HCT116 (cell line): Measurements from ENCODE around the gene RNF220. TPM values are rescaled to one million over a fixed set of nuclear protein-coding genes. Genes with fewer than 3 reads are reported as not detected.

Experiments used
- ATAC-seq: fragments of 200-7000 bp; cut with Tn5 transposase; 2 replicates; pipeline ENCODE4 v1.9.1; 2020; ENCODE audit warnings: mild to moderate bottlenecking, moderate library complexity
- BruUV-seq: library from RNA; stranded (reverse); fragments of 400-500 nt; replicated peaks from 2 replicates; lab custom pipeline; 2021; lab: Mats Ljungman, UMichigan
- CTCF ChIA-PET: fragments of 300-600 bp; sonication (Branson Sonifier 250); formaldehyde crosslinking; loops from one replicate; lab custom pipeline; 2021; ENCODE audit warnings: antibody characterized with exemption; lab: Charles Lee
- POLR2A ChIA-PET: fragments of 300-600, 350-600 bp; sonication (Branson Sonifier 250); formaldehyde crosslinking; loops from one replicate; lab custom pipeline; 2021; ENCODE audit warnings: antibody characterized with exemption; lab: Charles Lee
- RAD21 ChIA-PET, 2 experiments: fragments of 300-600 bp; sonication (Branson Sonifier 250); formaldehyde crosslinking; loops; one replicate each; lab custom pipeline; 2023; ENCODE audit warnings: low total read pairs in 2 of 2; ENCODE audit not compliant: uncharacterized antibody in 2 of 2, unreplicated experiment in 2 of 2, low non-redundant PET in 1 of 2; lab: Charles Lee
- DNase-seq: peaks from one replicate; pipeline ENCODE4 v3.0.0-alpha.2; 2010; ENCODE audit warnings: low read depth, low spot score
- H2AFZ ChIP-seq: fragments of 200-600 bp; shearing (Covaris generic), sonication (generic); 2 replicates; pipeline ENCODE4 v1.6.1; 2017; ENCODE audit warnings: low read depth, mixed run types, mixed read lengths, antibody characterized with exemption, low read length; ENCODE audit not compliant: poor library complexity, severe bottlenecking
- H3K27ac ChIP-seq: 2 replicates; pipeline ENCODE4 v1.5.1; 2012; ENCODE audit warnings: low read depth, low read length
- H3K27me3 ChIP-seq: fragments of 200-600 bp; sonication (generic); 2 replicates; pipeline ENCODE4 v1.6.1; 2016; ENCODE audit warnings: mixed run types, low read length, mixed read lengths; ENCODE audit not compliant: insufficient read depth
- H3K36me3 ChIP-seq, 2 experiments: fragments of 200-500 bp in 1 of 2; fragments of 200-600 bp in 1 of 2; sonication (Bioruptor generic) in 1 of 2; sonication (generic) in 1 of 2; 2 replicates each; pipeline versions ENCODE4 v1.5.1 to v1.6.1; 2014 to 2016; ENCODE audit warnings: low read length in 2 of 2, inconsistent platforms in 1 of 2, mixed read lengths in 1 of 2, mixed run types in 1 of 2; ENCODE audit not compliant: insufficient read depth in 2 of 2, control insufficient read depth in 1 of 2
- H3K4me1 ChIP-seq, 2 experiments: fragments of 200-600 bp in 1 of 2; sonication (generic) in 1 of 2; 2 replicates each; pipeline versions ENCODE4 v1.5.1 to v1.6.1; 2012 to 2017; ENCODE audit warnings: low read length in 2 of 2, inconsistent platforms in 1 of 2, mild to moderate bottlenecking in 1 of 2, mixed read lengths in 1 of 2, mixed run types in 1 of 2, moderate library complexity in 1 of 2; ENCODE audit not compliant: insufficient read depth in 2 of 2, control insufficient read depth in 1 of 2
- H3K4me2 ChIP-seq: fragments of 200-600 bp; sonication (generic); 2 replicates; pipeline ENCODE4 v1.6.1; 2017; ENCODE audit warnings: mixed run types, low read length, mixed read lengths
- H3K4me3 ChIP-seq, 2 experiments: fragments of 200-600 bp in 1 of 2; sonication (generic) in 1 of 2; replicated peaks in 1 of 2; 2 replicates each; pipeline ENCODE4 v1.5.1; 2011 to 2016; ENCODE audit warnings: low read length in 2 of 2, control low read depth in 1 of 2, low read depth in 1 of 2, mild to moderate bottlenecking in 1 of 2, mixed read lengths in 1 of 2, mixed run types in 1 of 2
- H3K79me2 ChIP-seq: fragments of 200-600 bp; sonication (generic); 2 replicates; pipeline ENCODE4 v1.6.1; 2017; ENCODE audit warnings: mild to moderate bottlenecking, mixed run types, low read length, moderate library complexity, mixed read lengths; ENCODE audit not compliant: insufficient read depth
- H3K9ac ChIP-seq: fragments of 200-600 bp; sonication (generic); 2 replicates; pipeline ENCODE4 v1.6.1; 2016; ENCODE audit warnings: low read length, mixed read lengths
- H3K9me2 ChIP-seq: fragments of 200-600 bp; sonication (generic), shearing (Covaris generic); 2 replicates; pipeline ENCODE4 v1.6.1; 2017; ENCODE audit warnings: mixed run types, mild to moderate bottlenecking, moderate library complexity; ENCODE audit not compliant: insufficient read depth
- H3K9me3 ChIP-seq, 2 experiments: fragments of 200-500 bp in 1 of 2; fragments of 200-600 bp in 1 of 2; sonication (Bioruptor generic) in 1 of 2; sonication (generic) in 1 of 2; 2 replicates each; pipeline ENCODE4 v1.6.1; 2014 to 2017; ENCODE audit warnings: low read length in 2 of 2, mixed read lengths in 2 of 2, inconsistent platforms in 1 of 2, low read depth in 1 of 2, mild to moderate bottlenecking in 1 of 2, mixed run types in 1 of 2, moderate library complexity in 1 of 2; ENCODE audit not compliant: control insufficient read depth in 1 of 2, insufficient read depth in 1 of 2
- H4K20me1 ChIP-seq: fragments of 200-600 bp; sonication (generic), shearing (Covaris generic); 2 replicates; pipeline ENCODE4 v1.6.1; 2017; ENCODE audit warnings: mixed run types, mild to moderate bottlenecking, moderate library complexity; ENCODE audit not compliant: insufficient read depth
- CBX3 ChIP-seq: IDR thresholded peaks from 2 replicates; pipeline ENCODE4 v1.6.1; 2012; ENCODE audit warnings: low read depth
- CEBPB ChIP-seq: IDR thresholded peaks from 2 replicates; pipeline ENCODE4 v1.6.1; 2012; ENCODE audit warnings: low read depth
- EGR1 ChIP-seq: IDR thresholded peaks from 2 replicates; pipeline ENCODE4 v1.6.1; 2012; ENCODE audit warnings: low read depth
- ELF1 ChIP-seq: IDR thresholded peaks from 2 replicates; pipeline ENCODE4 v1.6.1; 2012; ENCODE audit warnings: low read depth, borderline replicate concordance
- EZH2 ChIP-seq: fragments of 200-600 bp; sonication (generic); IDR thresholded peaks from 2 replicates; pipeline ENCODE4 v1.6.1; 2017; ENCODE audit warnings: antibody characterized with exemption, mixed run types
- EZH2phosphoT487 ChIP-seq: fragments of 200-600 bp; IDR thresholded peaks from 2 replicates; pipeline ENCODE4 v1.6.1; 2018; ENCODE audit warnings: antibody characterized with exemption, borderline replicate concordance
- FOSL1 ChIP-seq: IDR thresholded peaks from 2 replicates; pipeline ENCODE4 v1.6.1; 2012; ENCODE audit warnings: low read depth
- MAX ChIP-seq: IDR thresholded peaks from 2 replicates; pipeline ENCODE4 v1.6.1; 2012
- POLR2A ChIP-seq: IDR thresholded peaks from 2 replicates; pipeline ENCODE4 v1.7.0; 2011; ENCODE audit warnings: borderline replicate concordance; ENCODE audit not compliant: insufficient read depth, insufficient read length; ENCODE audit errors: extremely low read depth
- POLR2AphosphoS5 ChIP-seq: IDR thresholded peaks from 2 replicates; pipeline ENCODE4 v1.6.1; 2011; ENCODE audit warnings: mild to moderate bottlenecking, low read depth, low read length, moderate library complexity
- RAD21 ChIP-seq: IDR thresholded peaks from 2 replicates; pipeline ENCODE4 v1.6.1; 2012; ENCODE audit warnings: low read depth, mild to moderate bottlenecking
- REST ChIP-seq: IDR thresholded peaks from 2 replicates; pipeline ENCODE4 v1.6.1; 2012; ENCODE audit warnings: low read depth
- SIN3A ChIP-seq: IDR thresholded peaks from 2 replicates; pipeline ENCODE4 v1.6.1; 2012; ENCODE audit warnings: low read depth
- SP1 ChIP-seq: IDR thresholded peaks from 2 replicates; pipeline ENCODE4 v1.6.1; 2012; ENCODE audit warnings: low read depth
- SRF ChIP-seq: IDR thresholded peaks from 2 replicates; pipeline ENCODE4 v1.6.1; 2012; ENCODE audit warnings: low read depth
- TCF7L2 ChIP-seq: IDR thresholded peaks from 2 replicates; pipeline ENCODE4 v1.7.0; 2011; ENCODE audit warnings: borderline replicate concordance, inconsistent platforms; ENCODE audit not compliant: insufficient read depth, insufficient read length; ENCODE audit errors: extremely low read depth
- YY1 ChIP-seq: IDR thresholded peaks from 2 replicates; pipeline ENCODE4 v1.6.1; 2011; ENCODE audit warnings: low read length, low read depth, moderate library complexity, mild to moderate bottlenecking; ENCODE audit not compliant: insufficient replicate concordance; ENCODE audit errors: extremely low read depth
- ZFX ChIP-seq: fragments of 450-650 bp; IDR thresholded peaks from 2 replicates; pipeline ENCODE4 v1.6.1; 2017
- ZNF274 ChIP-seq: fragments of 200-500 bp; sonication (Bioruptor generic); IDR thresholded peaks from 2 replicates; pipeline ENCODE4 v1.6.1; 2014; ENCODE audit warnings: mild to moderate bottlenecking, low read depth, low read length, inconsistent platforms
- intact Hi-C: fragments of 100-400 bp; cut with micrococcal nuclease; formaldehyde crosslinking; loops from 2 replicates; pipeline ENCODE4 v1.10.0; 2022
- total RNA-seq: library from RNA; stranded (reverse); gene quantifications from one replicate; pipeline ENCODE4 v1.2.1, GENCODE V29; 2021; ENCODE audit not compliant: unreplicated experiment
- TF ChIP-seq, protein P1 (sequence below), 3 experiments: fragments of 200-600 bp in 1 of 3; sonication (generic) in 1 of 3; IDR thresholded peaks in 2 of 3; conservative IDR thresholded peaks in 1 of 3; 2 replicates each; pipeline ENCODE4 v1.5.1; 2012 to 2017; ENCODE audit warnings: low read depth in 2 of 3, low read length in 2 of 3, antibody characterized with exemption in 1 of 3, borderline replicate concordance in 1 of 3, control low read depth in 1 of 3, mild to moderate bottlenecking in 1 of 3, mixed read lengths in 1 of 3, mixed run types in 1 of 3, moderate library complexity in 1 of 3; ENCODE audit not compliant: insufficient read depth in 1 of 3

RNF220 gene
- total RNA-seq, 1 experiment from 2014 or later: 84.5 TPM

DNA sequence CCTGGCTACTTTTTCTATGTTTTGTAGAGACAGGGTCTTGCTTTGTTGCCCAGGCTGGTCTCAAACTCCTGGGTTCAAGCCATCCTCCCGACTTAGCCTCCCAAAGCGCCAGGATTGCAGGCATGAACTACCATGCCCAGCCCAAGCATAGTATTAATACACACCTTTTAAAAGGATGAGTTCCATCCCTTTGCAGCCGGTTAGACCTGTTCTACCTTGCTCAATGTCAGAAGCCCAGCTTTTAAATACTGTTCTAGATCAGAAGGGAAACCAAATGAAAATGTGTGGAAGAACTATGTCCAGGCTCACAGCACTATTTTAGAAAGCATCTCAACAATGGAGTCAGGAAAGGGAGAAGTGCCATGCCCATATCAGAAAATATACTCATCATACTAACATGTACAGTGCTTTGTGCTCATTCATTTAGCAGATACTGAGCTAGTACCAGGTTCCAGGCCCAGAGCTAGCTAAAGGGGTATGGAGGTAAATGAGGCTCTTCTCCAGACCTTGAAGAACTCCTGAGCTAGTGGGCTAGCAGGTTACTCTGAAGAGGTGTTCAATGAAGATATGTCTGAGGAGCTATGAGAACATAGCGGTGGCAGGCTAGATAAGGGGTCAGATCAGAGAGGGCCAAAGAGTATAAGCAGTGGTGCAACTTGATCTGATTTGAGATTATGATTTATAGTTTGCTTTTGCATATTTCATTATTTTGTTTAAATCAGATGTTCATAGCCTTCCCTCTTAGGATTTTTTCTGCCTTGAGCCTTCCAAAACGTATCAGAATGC is 78.2 kb downstream of the RNF220 start:
- BruUV-seq: no TSS peak
- no peak; the same call in 1 of the 2 replicates for ATAC-seq
- Histone ChIP-seq H3K9me3 (no peaks in the 10 kb centered on the region), H3K9ac (no peak overlapping the region), H3K4me3 (no peak overlapping the region)
- CTCF ChIA-PET: no interaction called here
- TF ChIP-seq CBX3: no peak
- no peak for TF ChIP-seq CEBPB
- TF ChIP-seq EGR1: no peak
- no peak for TF ChIP-seq EZH2phosphoT487
- no peak for TF ChIP-seq SP1
- no peak for TF ChIP-seq MAX
- TF ChIP-seq RAD21: no peak
- no peak for TF ChIP-seq REST
- TF ChIP-seq POLR2AphosphoS5: no peak
- no peak for TF ChIP-seq TCF7L2
- TF ChIP-seq YY1: no peak
- TF ChIP-seq POLR2A: no peak
- TF ChIP-seq FOSL1: no peak
- TF ChIP-seq ZNF274: no peak
- no peak for TF ChIP-seq EZH2
- no peak for TF ChIP-seq SIN3A
- no peak for TF ChIP-seq ELF1
- TF ChIP-seq ZFX: no peak
- TF ChIP-seq, protein P1, sequence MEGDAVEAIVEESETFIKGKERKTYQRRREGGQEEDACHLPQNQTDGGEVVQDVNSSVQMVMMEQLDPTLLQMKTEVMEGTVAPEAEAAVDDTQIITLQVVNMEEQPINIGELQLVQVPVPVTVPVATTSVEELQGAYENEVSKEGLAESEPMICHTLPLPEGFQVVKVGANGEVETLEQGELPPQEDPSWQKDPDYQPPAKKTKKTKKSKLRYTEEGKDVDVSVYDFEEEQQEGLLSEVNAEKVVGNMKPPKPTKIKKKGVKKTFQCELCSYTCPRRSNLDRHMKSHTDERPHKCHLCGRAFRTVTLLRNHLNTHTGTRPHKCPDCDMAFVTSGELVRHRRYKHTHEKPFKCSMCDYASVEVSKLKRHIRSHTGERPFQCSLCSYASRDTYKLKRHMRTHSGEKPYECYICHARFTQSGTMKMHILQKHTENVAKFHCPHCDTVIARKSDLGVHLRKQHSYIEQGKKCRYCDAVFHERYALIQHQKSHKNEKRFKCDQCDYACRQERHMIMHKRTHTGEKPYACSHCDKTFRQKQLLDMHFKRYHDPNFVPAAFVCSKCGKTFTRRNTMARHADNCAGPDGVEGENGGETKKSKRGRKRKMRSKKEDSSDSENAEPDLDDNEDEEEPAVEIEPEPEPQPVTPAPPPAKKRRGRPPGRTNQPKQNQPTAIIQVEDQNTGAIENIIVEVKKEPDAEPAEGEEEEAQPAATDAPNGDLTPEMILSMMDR (IDR thresholded peaks at IDR 0.05 in 2 of 3, conservative IDR thresholded peaks at IDR 0.05 in 1 of 3; ENCODE audit: borderline replicate concordance in 1 of 3, insufficient read depth in 1 of 3, low read depth in 2 of 3, low read length in 2 of 3): no peak
- no peak for TF ChIP-seq SRF
- TF ChIP-seq, all 23 proteins: peak for 0
- no peaks in the 10 kb centered on the region for H3K27me3 ChIP-seq
- H3K4me2 ChIP-seq: no peak overlapping the region
- POLR2A ChIA-PET: no interaction called here
- H3K79me2 ChIP-seq: no peaks in the 10 kb centered on the region
- RAD21 ChIA-PET: interaction anchor here in 1 of 2 experiments (0.5 kb wide), 1 partner anchor 107 kb away, joined by 3 read pairs; no protein-coding TSS in a partner anchor
- no peak overlapping the region for H3K27ac ChIP-seq
- DNase-seq: no peak
- H3K9me2 ChIP-seq: no peaks in the 10 kb centered on the region
- intact Hi-C loops: no loop called here
- H3K36me3 ChIP-seq: no peaks in the 10 kb centered on the region
- no peaks in the 10 kb centered on the region for H4K20me1 ChIP-seq
- no peak overlapping the region for H2AFZ ChIP-seq
- H3K4me1 ChIP-seq: peaks cover 0 to 4% of the 10 kb centered on the region in 2 experiments; a peak in 1 of 4 replicates
